Lung microvascular endothelial cell (primary cell): ENCODE measurements around the gene SVEP1. TPM values are rescaled to one million over a fixed set of nuclear protein-coding genes. Genes with fewer than 3 reads are reported as not detected.

ENCODE experiments used
- DNase-seq, 2 donors: peaks; one replicate each; pipeline versions ENCODE4 v3.0.0 to v3.0.0-alpha.2; 2010; ENCODE audit warnings: low read depth in 2 of 2
- total RNA-seq: library from RNA; depleted of rRNA; stranded (reverse); fragments of >200 nt; gene quantifications from 2 replicates; pipeline ENCODE4 v1.2.1, GENCODE V29; 2014

The SVEP1 gene
- total RNA-seq, 1 donor from 2014 or later, result under 0.01 TPM

DNA sequence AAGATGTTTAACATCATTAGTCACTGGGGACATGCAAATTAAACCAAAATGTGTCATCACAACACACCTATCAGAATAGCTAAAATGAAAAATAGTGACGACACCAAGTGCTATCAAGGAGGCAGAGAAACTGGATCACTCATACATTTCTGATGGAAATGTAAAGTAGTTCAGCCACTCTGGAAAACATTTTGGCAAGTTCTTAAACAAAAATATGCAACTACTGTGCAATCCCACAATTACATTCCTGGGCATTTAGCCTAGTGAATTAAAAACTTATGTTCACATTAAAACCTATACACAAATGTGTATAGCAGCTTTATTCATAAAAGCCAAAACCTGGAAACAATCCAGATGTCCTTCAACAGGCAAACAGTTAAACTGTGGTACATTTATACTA, 53.1 kb downstream of the SVEP1 start:
- DNase-seq, result no peak

DNA sequence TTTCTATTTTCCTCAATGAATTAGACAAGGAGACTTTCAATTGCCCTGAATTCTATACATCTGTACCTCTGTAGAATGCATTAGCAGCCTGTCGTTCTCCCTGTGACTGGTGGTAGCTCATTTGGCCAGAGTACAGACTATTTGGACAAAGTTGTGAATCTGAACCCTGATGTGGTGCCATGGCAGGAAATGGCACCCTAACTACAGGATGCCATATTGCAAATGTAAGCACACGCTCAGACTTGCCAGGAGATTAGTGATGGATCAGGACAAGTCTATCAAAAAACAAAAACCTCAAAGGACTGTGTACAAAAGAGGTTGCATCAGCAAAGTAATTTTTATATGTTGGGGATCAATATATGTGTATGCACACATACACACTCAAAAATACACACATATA, 58.3 kb downstream of the SVEP1 start:
- no peak for DNase-seq

DNA sequence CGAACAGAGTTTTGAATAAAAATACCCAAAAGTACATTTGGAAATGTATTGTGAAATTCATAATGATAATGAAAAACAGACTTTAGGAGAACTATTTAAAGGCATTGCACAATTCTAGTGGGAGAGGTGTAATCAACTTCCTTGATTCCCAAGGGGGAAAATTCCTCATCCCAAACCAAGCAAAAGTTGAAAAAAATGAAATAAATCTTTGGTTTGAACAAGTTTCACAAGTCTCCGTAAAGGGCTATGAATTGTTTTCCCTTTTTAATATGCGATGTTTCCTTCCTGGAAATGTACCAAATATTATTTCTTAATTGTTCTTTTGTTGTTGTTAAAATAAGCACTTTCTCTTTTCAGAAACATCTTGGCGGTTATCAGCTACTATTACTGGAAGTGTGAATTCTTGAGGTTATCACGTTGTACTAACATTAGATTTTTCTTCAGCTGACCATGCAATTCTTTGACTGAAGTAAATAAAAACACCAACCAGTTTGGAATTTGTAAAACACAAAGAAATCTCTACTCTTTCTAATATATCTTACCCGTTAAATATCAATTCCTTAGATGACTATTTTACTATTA, 59.3 kb downstream of the SVEP1 start:
- DNase-seq, result no peak

DNA sequence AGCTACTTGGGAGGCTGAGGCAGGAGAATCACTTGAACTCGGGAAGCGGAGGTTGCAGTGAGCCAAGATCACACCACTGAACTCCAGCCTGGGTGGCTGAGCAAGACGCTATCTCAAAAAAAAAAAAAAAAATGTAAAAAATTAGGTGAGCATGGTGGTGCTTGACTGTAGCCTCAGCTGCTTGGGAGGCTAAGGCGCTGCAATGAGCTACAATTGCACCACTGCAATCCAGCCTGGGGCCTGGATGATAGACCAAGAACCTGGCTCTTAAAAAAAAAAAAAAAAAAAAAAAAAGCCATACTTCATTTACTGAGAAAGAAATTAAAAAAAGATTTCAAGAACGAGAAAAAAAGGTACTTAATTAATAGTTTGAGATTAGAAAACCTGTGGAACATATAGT, 62.1 kb downstream of the SVEP1 start:
- no peak for DNase-seq

DNA sequence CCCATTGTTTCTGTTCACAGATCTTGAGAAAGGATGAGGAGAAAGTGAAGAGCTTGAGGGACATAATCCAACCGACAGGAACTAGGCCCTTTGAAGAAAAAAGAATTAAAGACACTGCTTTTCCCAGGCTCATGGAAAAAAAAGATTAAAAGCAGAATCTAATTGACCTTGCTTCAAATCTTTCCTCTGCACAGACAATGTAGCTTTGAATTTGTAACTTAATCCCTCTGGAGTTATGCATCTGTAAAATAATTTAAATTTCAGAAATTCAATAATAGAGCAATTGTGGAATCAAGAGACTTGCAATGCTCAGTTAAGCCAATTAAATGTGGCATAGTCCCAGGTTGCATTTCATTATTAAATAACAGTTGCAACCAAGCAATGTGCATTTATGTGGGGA, 64.6 kb downstream of the SVEP1 start:
- no peak for DNase-seq

DNA sequence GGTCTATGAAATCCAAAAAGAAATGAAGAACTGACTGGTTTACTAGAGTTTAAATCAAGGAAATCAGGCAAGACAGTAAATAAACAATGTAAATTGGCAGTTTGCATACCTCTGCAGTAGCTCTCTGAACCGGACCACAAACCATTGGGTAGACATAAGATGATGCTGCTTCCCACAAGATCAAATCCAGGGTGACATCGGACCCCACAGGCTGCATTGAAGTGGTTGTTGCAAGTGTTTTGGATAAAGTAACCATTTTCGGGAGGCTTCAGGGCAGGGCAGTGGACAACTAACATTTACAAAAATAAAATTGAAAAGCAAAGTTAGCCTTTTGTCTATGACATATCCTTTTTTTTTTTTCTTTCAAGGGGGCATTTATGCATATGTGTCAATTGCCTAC, 66.7 kb downstream of the SVEP1 start:
- DNase-seq, result no peak

DNA sequence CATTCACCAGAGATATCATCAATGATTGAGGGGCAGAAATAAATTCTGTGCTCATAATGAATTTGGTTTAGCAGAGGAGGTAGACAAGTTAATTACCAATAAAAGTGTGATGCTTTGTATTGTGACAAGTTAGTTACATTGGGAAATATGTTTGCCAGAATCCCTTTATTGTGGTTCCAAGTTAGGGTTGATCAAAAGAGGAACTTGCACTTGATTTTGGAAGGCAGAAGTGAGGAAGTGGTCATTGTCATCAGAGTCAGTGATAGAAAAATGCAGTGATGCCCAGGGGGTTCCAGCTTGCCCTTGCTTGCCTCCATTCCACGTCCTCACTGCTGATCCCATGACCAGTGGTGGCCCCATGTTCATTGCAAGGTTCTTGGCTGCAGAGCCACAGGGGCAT, 69.7 kb downstream of the SVEP1 start:
- no peak for DNase-seq

DNA sequence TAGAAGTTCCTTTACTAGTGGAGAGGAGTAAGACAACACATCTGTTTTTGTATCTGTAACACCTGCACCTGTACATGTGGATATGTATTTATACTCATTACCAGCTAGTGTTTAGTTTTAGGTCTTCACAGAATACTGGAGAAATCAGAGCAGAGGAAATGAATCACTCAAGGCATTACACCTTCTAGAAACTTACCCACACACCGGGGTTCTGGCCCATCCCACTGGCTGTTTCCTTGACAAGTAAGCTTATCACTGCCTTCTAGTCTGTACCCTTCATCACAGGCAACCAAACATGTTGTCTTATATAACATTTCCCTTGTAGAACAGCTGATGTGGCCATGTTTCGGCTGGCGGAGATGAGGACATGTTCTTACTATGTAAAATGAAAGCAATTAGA, 76.7 kb downstream of the SVEP1 start:
- DNase-seq, result no peak

DNA sequence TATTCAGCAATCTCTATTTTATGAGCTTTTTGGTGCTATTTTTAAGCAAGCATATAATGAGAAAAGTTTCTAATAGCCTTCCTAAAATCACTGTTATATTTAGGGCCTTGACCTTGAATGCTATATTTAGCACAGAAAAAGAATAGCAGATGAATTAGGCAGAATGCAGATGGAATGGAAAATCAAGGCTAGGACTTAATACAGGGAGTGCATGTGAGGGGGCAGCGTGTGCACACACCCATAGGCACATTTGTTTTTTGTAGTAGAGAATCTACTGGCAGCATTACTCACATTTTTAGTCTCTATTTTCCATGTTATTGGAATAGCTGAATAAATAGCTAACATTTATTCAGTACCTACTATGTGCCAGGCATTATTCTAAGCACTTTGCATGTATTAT, 79.9 kb downstream of the SVEP1 start:
- DNase-seq, result no peak

DNA sequence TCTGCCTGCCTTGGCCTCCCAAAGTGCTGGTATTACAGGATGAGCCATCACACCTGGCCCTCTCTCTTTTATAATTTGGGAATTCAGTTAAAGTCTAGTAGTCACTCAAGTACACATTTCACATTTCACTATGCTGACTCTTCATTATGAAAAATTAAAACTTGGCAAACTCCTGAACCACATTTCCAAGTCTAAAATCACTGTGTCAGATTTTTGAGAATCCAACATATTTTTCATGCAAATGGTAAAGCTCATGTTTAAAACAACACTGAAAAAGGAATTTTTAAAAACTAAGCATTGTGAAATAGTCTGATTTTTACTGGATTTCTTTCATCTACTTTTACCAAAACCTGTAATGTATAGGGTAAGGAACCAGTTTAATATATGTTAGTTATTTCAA, 92.3 kb downstream of the SVEP1 start:
- DNase-seq, result no peak

DNA sequence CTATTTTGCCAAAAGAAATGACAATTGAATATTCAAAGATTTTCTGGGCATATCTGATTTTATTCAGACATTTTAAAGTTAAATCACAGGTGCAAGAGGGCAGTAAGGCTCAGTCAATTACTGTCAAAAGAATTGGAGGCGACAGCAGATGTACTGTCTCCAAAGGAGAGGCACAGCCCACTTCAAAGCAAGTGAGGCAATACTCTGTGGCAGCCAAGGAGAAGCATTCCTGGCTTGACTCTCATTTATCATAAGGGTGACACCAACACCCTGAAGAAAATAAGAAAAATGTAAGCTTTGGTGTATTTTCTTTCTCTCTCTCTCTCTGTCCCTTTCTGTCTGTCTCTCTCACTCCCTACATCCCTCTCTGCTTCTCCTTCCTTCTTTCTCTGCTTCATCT, 93.3 kb downstream of the SVEP1 start:
- DNase-seq, result no peak

DNA sequence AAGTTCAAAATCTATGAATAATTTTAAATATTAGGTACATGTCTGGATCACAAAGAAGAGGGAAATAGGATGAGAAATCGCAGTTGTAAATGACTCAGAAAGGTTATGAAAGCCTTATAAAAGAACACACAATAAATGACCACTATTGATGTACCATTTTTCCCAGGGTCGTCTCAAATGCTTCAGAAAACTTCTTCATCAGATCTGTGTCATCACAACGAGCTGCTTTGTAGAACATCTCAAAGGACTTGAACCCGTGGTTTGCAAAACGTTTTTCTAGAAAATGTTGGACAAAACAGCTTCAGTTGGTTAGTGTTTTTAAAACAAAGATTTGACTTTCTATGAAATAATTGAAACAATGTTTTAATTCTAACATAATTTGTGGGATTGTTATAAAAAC, 100.1 kb downstream of the SVEP1 start:
- DNase-seq, result no peak

DNA sequence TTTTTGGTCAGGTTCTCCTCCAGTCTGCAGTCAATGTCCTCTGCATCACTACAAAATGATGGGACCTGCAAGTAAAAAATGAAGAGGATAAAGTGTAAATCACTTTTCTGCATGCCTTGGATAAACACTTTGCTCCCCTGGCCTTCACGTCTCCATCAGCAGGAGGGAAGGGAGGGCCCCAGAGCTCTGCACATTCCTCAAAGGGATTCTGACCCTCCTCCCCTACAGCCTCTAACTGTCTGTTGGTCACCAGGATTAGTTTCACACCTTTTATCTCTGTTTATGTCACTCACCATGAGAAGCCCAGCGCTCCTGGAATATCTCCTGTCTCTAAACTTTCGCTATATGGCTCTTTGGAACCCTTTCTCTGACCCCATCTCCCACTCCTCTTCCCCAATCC, 103.3 kb downstream of the SVEP1 start:
- no peak for DNase-seq

DNA sequence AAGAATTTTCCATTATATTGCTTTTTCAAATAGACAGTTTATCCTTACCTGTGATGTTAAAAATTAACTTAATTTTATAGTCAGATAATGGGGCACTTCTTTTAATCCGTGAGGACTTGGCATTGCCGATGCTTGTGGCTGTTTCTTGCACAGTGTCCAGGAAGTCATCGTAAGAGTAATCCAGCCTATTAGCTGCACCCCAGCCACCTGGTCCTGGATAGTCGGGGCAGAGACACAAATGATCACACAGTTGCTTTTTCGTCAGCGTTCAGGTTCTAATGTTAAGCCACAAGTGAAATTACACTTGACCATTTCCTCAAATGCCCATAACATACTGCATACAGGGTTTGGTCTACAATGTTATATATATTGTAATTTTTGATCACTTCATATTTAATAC, 107.4 kb downstream of the SVEP1 start:
- no peak for DNase-seq

DNA sequence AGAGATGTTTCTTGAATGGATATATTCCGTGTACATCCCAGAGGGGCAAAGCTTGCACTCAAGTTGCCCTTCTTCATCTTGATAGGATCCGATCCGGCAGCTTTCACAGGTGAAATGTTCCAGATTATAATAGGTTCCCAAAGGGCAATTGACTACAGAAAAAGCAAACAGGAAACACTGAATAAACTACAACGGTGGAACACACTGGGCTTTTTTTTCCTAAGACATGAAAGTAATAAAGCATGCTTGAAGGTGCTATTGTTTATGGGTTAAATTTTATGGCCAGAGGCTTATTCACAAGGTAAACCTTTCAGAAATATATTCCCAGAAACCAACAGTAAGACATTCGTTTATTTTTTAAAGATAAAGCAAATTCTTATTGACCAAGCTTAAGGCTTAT, 110.6 kb downstream of the SVEP1 start:
- DNase-seq, result no peak

DNA sequence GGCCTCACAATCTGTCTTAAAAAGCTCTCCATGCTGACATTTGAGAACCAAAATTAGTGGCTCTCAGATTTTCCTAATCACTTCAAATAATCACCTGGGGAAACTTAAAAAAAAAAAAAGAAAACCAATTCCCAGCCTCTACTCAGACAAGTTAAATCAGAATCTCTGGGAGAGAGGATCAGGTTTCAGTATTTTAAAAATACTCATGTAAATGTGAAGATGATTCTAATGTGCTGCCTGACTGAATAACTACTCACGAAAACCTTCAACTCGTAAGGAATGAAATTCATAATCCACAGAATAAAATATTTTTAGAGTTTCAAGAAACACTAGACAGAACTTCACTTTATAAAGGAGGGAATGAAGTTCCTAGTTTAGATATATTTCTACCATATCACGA, 114.4 kb downstream of the SVEP1 start:
- DNase-seq, result no peak

DNA sequence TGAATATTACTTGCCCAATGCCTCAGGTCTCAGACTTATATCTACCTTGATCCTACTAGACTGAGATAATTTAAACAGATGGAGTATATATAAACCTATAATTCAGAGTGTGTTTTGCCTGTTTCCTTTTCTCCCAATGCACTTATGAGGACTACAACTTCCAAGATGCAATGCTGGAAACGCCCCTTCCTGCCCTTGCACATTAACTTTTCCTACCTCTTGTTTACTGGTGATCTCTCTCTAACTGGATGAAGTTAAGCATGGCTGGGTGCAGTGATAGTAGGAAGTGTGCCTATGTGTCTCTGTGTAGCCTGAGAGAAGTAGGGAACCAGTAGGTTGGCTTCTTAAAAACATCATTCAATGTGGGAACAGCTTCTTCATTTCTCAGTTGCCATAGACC, 115.2 kb downstream of the SVEP1 start:
- DNase-seq, result no peak

DNA sequence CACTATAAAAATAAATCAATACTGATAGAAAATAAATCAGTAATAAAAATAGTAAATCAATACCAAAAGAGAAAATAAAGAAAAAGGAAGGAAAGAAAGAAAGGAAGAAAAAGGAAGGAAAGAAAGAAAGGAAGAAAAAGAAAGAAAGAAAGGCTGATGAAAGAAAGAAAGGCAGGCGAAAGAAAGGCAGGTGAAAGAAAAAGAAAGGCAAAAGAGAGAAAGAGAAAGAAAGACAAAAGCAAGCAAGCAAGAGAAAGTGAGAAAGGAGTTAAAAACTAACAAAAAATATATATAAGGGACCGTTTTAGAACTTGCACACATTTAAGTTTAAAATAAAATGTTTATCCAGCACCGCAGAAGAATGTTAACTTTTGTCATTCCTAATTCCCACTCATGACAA, 116.0 kb downstream of the SVEP1 start:
- DNase-seq, result no peak

DNA sequence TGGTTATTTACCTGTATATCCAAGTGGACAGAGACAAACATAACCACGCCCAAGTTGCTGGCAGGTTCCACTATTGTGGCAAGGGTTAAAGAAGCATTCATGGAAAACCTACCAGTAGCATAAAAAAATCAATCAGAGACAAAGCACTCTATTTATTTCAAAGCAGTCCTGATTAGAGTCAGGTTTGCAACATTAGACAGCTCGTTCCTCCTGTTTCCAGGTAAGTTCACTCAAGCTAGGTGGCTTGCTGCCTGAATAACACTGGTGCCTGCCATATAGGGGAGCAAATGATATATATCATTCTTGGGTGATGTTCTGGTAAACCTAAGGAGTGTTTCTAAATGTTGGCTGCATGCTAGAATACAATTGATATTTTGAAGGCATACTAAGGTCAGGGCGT, 122.3 kb downstream of the SVEP1 start:
- no peak for DNase-seq

DNA sequence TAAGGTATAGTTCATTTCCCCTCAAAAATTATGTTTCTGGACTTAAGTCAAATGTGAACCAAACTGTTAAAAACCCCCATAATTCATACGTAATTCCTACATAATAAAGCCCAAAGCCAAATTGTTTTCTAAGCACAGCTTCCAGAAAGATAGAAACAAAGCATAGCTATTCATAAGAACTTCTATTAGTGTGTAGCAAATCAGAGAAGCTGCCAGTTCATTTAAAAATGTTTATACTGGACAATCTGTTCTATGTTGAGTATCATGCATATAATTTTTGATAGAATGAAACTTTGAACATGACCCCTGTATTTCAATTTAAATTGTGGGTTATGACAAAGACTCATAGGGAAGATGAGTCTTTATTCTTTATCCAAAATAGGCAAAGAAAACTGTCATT, 122.9 kb downstream of the SVEP1 start:
- DNase-seq, result no peak

DNA sequence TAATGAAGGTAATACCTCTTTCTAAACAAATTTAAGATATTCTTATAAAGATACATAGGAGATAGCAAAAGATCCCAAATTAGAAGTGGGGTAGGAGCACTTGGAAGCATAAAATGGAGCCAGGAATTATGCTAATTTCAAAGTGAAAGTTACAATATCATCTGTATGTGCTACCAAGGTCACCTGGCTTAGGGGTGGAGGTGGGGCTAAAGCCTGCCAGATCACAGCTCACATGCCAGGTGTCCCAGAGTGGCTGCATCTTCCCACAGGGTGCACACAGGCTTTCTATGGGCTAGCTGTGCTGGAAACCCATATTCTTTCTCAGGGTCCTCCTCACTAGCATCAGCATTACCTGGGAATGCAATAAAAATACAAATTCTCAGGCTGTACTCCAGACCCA, 123.7 kb downstream of the SVEP1 start:
- DNase-seq, result no peak

DNA sequence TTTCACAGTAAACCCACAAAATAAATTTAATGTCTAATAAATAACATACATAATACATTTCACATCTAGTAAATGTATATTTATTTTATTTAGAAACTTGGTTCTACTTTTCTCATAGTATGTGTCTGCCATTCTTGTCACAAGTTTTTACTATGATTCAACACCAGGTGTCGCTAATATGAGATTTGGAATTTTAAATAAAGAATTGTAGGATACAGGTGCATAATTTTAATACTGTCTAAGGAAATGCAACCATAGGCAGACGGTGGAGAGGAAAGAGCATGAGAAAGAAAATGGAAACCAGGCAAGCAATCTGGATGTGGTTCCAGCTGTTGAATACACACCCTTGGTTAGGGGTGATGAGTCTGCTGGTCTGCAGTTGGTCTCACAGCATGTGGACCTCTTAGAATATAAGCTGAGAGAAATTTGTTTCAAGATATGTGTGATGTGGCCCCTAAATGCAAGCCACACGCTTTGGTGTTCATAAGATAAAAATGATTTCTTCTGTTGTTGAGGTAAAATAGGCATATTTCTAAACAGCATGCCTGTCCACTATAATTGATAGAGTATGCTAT, 127.2 kb downstream of the SVEP1 start:
- peak; percentile 9 to 46 for DNase-seq

DNA sequence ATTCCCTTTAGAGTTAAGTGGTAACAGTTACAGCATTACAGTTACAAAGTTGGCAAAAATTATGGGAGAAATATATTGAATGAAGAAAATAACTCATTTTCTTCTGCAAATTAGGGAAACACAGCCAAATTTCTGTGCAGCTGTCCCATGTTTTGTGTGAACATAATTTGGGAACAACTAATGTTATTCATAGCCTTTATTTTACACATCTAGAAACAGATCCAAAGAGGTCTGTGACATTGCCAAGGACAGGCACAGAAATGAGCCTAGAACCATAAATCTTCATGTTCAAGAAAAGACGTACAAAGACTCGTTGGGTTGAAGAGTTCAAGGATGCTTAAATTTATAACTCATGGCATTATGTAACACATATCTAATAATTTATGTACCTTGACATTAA, 127.8 kb downstream of the SVEP1 start:
- no peak for DNase-seq

DNA sequence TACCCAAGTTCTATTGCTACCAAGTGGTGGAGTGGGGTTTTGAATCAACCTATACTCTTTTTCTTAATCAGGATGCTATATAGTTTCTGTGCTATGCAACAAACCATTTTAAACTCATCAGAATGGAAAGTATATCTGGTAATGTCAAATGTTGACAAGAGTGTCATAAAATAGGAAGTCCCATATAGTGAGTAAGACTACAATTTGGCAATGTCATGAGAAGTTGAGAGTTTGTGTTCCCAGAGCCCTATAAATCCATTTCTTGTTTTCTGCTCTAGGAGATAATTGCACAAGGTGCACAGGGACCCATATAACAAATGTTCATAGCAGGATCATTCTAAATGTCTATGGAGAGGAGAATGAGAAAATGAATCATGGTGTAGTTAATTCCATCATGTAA, 132.1 kb downstream of the SVEP1 start:
- DNase-seq, result no peak
